ENCODE data around the gene SMIM35.

Gene SMIM35

GRCh38 chr11:118061586-118062125 is 25.1 kb downstream of the SMIM35 start:
- Histone ChIP-seq H4K20me1 (ENCODE audit: low read depth, low read length) (no peaks in the 10 kb centered on the region), H3K9me2 (replicated peaks; ENCODE audit: insufficient read depth, low read length) (no peaks in the 10 kb centered on the region), H2AFZ (ENCODE audit: low read depth, low read length, severe bottlenecking) (no peak overlapping the region), H3K27ac (ENCODE audit: low read depth, low read length) (no peak overlapping the region), H3K9me3 (ENCODE audit: insufficient read depth, low read length) (no peaks in the 10 kb centered on the region), H3K4me2 (ENCODE audit: low read depth, low read length, poor library complexity, severe bottlenecking) (no peak overlapping the region), H3K9ac (ENCODE audit: low read length) (no peak overlapping the region), H3K79me2 (ENCODE audit: insufficient read depth, low read length) (no peaks in the 10 kb centered on the region), H3K27me3 (ENCODE audit: low read length) (no peaks in the 10 kb centered on the region), H3K36me3 (ENCODE audit: low read length) (no peaks in the 10 kb centered on the region), H3F3A (ENCODE audit: insufficient read depth) (no peaks in the 10 kb centered on the region), H3K4me3 (ENCODE audit: insufficient read depth, low read length, poor library complexity, severe bottlenecking) (no peak overlapping the region)
- TF ChIP-seq CTCF (IDR thresholded peaks at IDR 0.05; ENCODE audit: insufficient read depth, low read length, poor library complexity, severe bottlenecking), result no peak
- no peak for TF ChIP-seq EZH2phosphoT487 (conservative IDR thresholded peaks at IDR 0.05; ENCODE audit: low read length)

GRCh38 chr11:118060869-118061268 is 25.9 kb downstream of the SMIM35 start:
- no peaks in the 10 kb centered on the region for H4K20me1 ChIP-seq (ENCODE audit: low read depth, low read length)
- no peaks in the 10 kb centered on the region for H3K9me3 ChIP-seq (ENCODE audit: insufficient read depth, low read length)
- H3K9me2 ChIP-seq (replicated peaks; ENCODE audit: insufficient read depth, low read length), result no peaks in the 10 kb centered on the region
- H3K27me3 ChIP-seq (ENCODE audit: low read length), result no peaks in the 10 kb centered on the region
- H3K27ac ChIP-seq (ENCODE audit: low read depth, low read length), result no peak overlapping the region
- H3K79me2 ChIP-seq (ENCODE audit: insufficient read depth, low read length), result no peaks in the 10 kb centered on the region
- H3K4me2 ChIP-seq (ENCODE audit: low read depth, low read length, poor library complexity, severe bottlenecking), result no peak overlapping the region
- no peak overlapping the region for H3K9ac ChIP-seq (ENCODE audit: low read length)
- H3K4me3 ChIP-seq (ENCODE audit: insufficient read depth, low read length, poor library complexity, severe bottlenecking), result no peak overlapping the region
- no peaks in the 10 kb centered on the region for H3K36me3 ChIP-seq (ENCODE audit: low read length)
- TF ChIP-seq EZH2phosphoT487 (conservative IDR thresholded peaks at IDR 0.05; ENCODE audit: low read length), result no peak
- TF ChIP-seq CTCF (IDR thresholded peaks at IDR 0.05; ENCODE audit: insufficient read depth, low read length, poor library complexity, severe bottlenecking), result no peak
- no peak overlapping the region for H2AFZ ChIP-seq (ENCODE audit: low read depth, low read length, severe bottlenecking)
- H3F3A ChIP-seq (ENCODE audit: insufficient read depth), result no peaks in the 10 kb centered on the region

- no peaks in the 10 kb centered on the region for H3K9me3 ChIP-seq (ENCODE audit: insufficient read depth, low read length)
- H3K27ac ChIP-seq (ENCODE audit: low read depth, low read length), result no peak overlapping the region
- no peaks in the 10 kb centered on the region for H3K27me3 ChIP-seq (ENCODE audit: low read length)
- no peaks in the 10 kb centered on the region for H4K20me1 ChIP-seq (ENCODE audit: low read depth, low read length)
- H3K79me2 ChIP-seq (ENCODE audit: insufficient read depth, low read length), result no peaks in the 10 kb centered on the region
- H3K4me2 ChIP-seq (ENCODE audit: low read depth, low read length, poor library complexity, severe bottlenecking), result no peak overlapping the region
- H3K4me3 ChIP-seq (ENCODE audit: insufficient read depth, low read length, poor library complexity, severe bottlenecking), result no peak overlapping the region
- H3K36me3 ChIP-seq (ENCODE audit: low read length), result no peaks in the 10 kb centered on the region
- no peak overlapping the region for H3K9ac ChIP-seq (ENCODE audit: low read length)
- H2AFZ ChIP-seq (ENCODE audit: low read depth, low read length, severe bottlenecking), result no peak overlapping the region
- H3F3A ChIP-seq (ENCODE audit: insufficient read depth), result no peaks in the 10 kb centered on the region
- TF ChIP-seq EZH2phosphoT487 (conservative IDR thresholded peaks at IDR 0.05; ENCODE audit: low read length), result no peak
- TF ChIP-seq CTCF (IDR thresholded peaks at IDR 0.05; ENCODE audit: insufficient read depth, low read length, poor library complexity, severe bottlenecking), result no peak
- no peaks in the 10 kb centered on the region for H3K9me2 ChIP-seq (replicated peaks; ENCODE audit: insufficient read depth, low read length)
These were observed 26.6 kb downstream of the SMIM35 start for GRCh38 chr11:118060081-118060661.

Data from SU-DHL-6 (cell line).